Stomach (tissue), 9 donors: ENCODE results near the gene PC. TPM values are rescaled to one million over a fixed set of nuclear protein-coding genes. Genes with fewer than 3 reads are reported as not detected.

ENCODE experiments used
- DNase-seq, 2 donors: peaks; one replicate each; pipeline versions ENCODE4 v3.0.0 to v3.0.0-alpha.2; 2013 to 2019
- H3K27ac ChIP-seq, 5 donors: fragments of 200-600 bp in 4 of 5; sonication (generic) in 4 of 5; one replicate each; pipeline ENCODE4 v1.5.1; 2013 to 2019; ENCODE audit warnings: mild to moderate bottlenecking in 1 of 5, moderate library complexity in 1 of 5
- H3K27me3 ChIP-seq, 3 donors: fragments of 200-600 bp; sonication (generic); one replicate each; pipeline ENCODE4 v1.5.1; 2017 to 2019; ENCODE audit warnings: mixed run types in 1 of 3
- H3K36me3 ChIP-seq, 4 donors: fragments of 200-600 bp; sonication (generic); 1 replicate in 3 of 4; 2 replicates in 1 of 4; pipeline ENCODE4 v1.5.1; 2016 to 2019
- H3K4me1 ChIP-seq, 4 donors: fragments of 200-600 bp; sonication (generic); one replicate each; pipeline ENCODE4 v1.5.1; 2016 to 2019
- H3K4me3 ChIP-seq, 4 donors: fragments of 200-600 bp; sonication (generic) in 3 of 4; one replicate each; pipeline ENCODE4 v1.5.1; 2016 to 2019; ENCODE audit warnings: mild to moderate bottlenecking in 1 of 4
- H3K9me3 ChIP-seq, 4 donors: fragments of 200-600 bp; sonication (generic); one replicate each; pipeline ENCODE4 v1.5.1; 2016 to 2019
- EP300 ChIP-seq: sonication (generic); formaldehyde crosslinking; IDR thresholded peaks from one replicate; pipeline ENCODE4 v1.6.1; 2017; ENCODE audit warnings: antibody characterized with exemption
- POLR2A ChIP-seq, 4 donors: fragments of 450-650 bp; IDR thresholded peaks; one replicate each; pipeline ENCODE4 v1.6.1; 2016; ENCODE audit warnings: antibody characterized with exemption in 4 of 4, control low read depth in 2 of 4, mild to moderate bottlenecking in 1 of 4, moderate library complexity in 1 of 4
- POLR2AphosphoS5 ChIP-seq, 3 donors: sonication (generic); formaldehyde crosslinking; IDR thresholded peaks; one replicate each; pipeline ENCODE4 v1.6.1; 2016; ENCODE audit warnings: antibody characterized with exemption in 3 of 3
- WGBS, 5 donors: extraction: QIAGEN DNeasy Blood & Tissue Kit in 3 of 5; methylation state at CpG; one replicate each; pipeline versions ENCODE4 v1.1.5 to v1.1.7; 2013 to 2018; 5-methylcytosine and 5-hydroxymethylcytosine counted together
- intact Hi-C: fragments of 100-400 bp; cut with DNase I; formaldehyde crosslinking; loops from one replicate; pipeline ENCODE4 v1.15.1; 2023; ENCODE audit warnings: low total_unique reads
- polyA plus RNA-seq, 3 donors: library from polyadenylated mRNA; stranded (reverse); fragments of 200-250 nt; gene quantifications; one replicate each; pipeline ENCODE4 v1.2.3, GENCODE V29; 2013
- total RNA-seq, 5 donors: library from RNA; depleted of rRNA; stranded (reverse); fragments of >200 nt; gene quantifications; one replicate each; pipeline versions ENCODE4 v1.1.0 to v1.2.3, GENCODE V29; 2014 to 2016
- TF ChIP-seq, protein P1 (sequence below), 7 experiments: fragments of 450-650 bp in 4 of 7; fragments of 200-600 bp in 3 of 7; sonication (generic) in 3 of 7; IDR thresholded peaks; one replicate each; pipeline ENCODE4 v1.5.1; 2016 to 2019; ENCODE audit warnings: antibody characterized with exemption in 7 of 7, control low read depth in 2 of 7, mild to moderate bottlenecking in 1 of 7
- donor health status: healthy with polysubstance abuse.
- donor health status: Bipolar disorder and iron deficiency.
- donor health status: healthy.

Gene PC
- total and polyA plus RNA-seq, 8 donors = 0.58 to 86.0 (median 22.3) TPM

DNA sequence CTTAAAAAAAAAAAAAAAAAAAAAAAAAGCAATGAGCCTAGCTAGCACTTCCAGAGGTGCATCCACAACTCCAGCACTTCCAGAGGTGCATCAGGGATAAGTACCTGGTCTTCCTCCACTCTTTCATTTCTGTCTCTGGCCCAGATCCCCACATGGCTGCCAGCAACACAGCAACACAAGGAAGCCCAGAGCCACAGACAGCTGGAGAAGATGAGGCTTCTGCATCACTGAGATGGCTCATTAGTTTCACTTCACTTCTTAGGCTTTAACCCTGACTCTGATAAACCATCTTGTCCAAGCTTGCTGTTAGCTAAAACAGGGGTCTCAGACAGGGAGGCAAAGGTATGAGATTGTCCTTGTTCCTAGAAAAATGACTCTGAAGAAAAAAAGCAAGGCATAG lies 35.6 kb downstream of the PC start:
- no peak overlapping the region for H3K4me3 ChIP-seq
- H3K9me3 ChIP-seq = no peaks in the 10 kb centered on the region
- no peaks in the 10 kb centered on the region for H3K36me3 ChIP-seq
- H3K4me1 ChIP-seq = peaks cover 0 to 22% (median 12%) of the 10 kb centered on the region in 4 donors
- TF ChIP-seq POLR2A (IDR thresholded peaks at IDR 0.05) (no peak), POLR2AphosphoS5 (IDR thresholded peaks at IDR 0.05) (no peak), EP300 (no peak)
- TF ChIP-seq, protein P1, sequence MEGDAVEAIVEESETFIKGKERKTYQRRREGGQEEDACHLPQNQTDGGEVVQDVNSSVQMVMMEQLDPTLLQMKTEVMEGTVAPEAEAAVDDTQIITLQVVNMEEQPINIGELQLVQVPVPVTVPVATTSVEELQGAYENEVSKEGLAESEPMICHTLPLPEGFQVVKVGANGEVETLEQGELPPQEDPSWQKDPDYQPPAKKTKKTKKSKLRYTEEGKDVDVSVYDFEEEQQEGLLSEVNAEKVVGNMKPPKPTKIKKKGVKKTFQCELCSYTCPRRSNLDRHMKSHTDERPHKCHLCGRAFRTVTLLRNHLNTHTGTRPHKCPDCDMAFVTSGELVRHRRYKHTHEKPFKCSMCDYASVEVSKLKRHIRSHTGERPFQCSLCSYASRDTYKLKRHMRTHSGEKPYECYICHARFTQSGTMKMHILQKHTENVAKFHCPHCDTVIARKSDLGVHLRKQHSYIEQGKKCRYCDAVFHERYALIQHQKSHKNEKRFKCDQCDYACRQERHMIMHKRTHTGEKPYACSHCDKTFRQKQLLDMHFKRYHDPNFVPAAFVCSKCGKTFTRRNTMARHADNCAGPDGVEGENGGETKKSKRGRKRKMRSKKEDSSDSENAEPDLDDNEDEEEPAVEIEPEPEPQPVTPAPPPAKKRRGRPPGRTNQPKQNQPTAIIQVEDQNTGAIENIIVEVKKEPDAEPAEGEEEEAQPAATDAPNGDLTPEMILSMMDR (IDR thresholded peaks at IDR 0.05) = no peak
- H3K27ac ChIP-seq = no peak overlapping the region
- DNase-seq = no peak
- no peaks in the 10 kb centered on the region for H3K27me3 ChIP-seq
- intact Hi-C loops = no loop called here

DNA sequence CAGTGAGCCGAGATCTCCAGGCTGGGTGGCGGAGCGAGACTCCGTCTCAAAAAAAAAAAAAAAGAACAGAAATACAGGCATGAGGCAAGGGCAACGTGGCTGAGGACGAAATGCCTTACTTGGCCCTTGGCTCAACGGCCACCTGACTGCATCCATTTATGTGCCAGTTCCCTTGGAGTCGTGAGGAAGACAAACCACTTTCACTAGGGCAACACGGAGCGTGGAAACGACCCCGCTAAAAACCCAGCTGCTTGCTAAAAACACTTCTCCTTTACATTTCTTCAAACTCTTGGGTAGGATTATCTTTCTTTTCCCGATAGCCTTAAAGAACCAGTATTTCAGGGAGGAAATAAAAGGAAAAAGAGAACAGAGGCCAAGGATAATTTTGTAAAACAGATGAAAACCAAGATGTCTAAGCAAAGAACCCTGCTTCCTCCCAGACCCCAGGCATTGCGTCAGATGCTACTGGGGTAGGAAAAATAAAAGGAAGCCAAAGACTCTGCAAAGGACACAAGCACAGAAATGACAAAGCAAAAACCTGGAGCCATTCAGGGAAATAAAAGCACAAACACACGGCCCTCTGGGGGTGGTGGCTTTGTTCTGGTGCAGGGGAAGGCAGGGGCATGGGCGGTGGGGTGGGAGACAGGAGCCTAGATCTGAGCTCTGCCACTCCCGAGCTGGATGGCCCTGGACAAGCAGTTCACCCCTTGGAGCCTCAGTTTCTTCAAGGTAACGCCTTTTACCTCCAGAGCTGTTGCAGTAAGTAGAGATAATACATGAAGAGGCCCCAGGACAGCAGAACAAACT lies 37.0 kb downstream of the PC start:
- Histone ChIP-seq H3K27me3 (no peaks in the 10 kb centered on the region), H3K9me3 (no peaks in the 10 kb centered on the region), H3K27ac (no peak overlapping the region), H3K36me3 (no peaks in the 10 kb centered on the region), H3K4me1 (peaks cover 0 to 15% (median 10%) of the 10 kb centered on the region in 4 donors), H3K4me3 (no peak overlapping the region)
- TF ChIP-seq POLR2A (IDR thresholded peaks at IDR 0.05) (no peak), POLR2AphosphoS5 (IDR thresholded peaks at IDR 0.05) (no peak), EP300 (no peak)
- TF ChIP-seq, protein P1 (IDR thresholded peaks at IDR 0.05) = no peak
- WGBS, 5 donors = 82 to 90% (median 85%) methylated on average over 18 of the region's 18 CpGs
- no peak for DNase-seq
- intact Hi-C loops = no loop called here

DNA sequence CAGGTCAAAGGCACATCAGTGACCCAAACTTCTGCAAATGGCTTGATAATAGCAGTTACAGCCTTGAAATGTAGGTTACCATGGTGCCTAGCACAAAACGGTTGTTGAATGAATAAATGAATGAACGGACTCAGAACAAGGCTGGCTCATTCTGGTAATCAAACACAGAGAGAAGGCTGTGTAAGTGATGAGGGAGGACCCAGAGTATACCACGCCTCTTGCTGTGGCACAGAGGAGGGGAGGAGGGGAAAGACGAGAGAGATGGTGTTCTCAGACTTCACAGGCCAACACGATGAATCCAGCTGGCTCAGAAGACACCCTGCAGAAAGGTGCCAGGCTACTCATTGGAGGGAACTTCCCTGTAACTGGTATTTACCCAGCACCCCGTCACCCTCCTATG lies 38.3 kb downstream of the PC start:
- WGBS, 5 donors = 69 to 77% (median 75%) methylated on average over 5 to 6 of the region's 6 CpGs
- Histone ChIP-seq H3K4me1 (peaks cover 4 to 24% (median 20%) of the 10 kb centered on the region in 4 donors), H3K27me3 (no peaks in the 10 kb centered on the region), H3K9me3 (no peaks in the 10 kb centered on the region), H3K27ac (no peak overlapping the region), H3K4me3 (no peak overlapping the region), H3K36me3 (no peaks in the 10 kb centered on the region)
- intact Hi-C loops = no loop called here
- no peak for DNase-seq
- no peak for TF ChIP-seq POLR2A (IDR thresholded peaks at IDR 0.05)
- TF ChIP-seq, protein P1 (IDR thresholded peaks at IDR 0.05) = no peak
- no peak for TF ChIP-seq EP300
- TF ChIP-seq POLR2AphosphoS5 (IDR thresholded peaks at IDR 0.05) = no peak

DNA sequence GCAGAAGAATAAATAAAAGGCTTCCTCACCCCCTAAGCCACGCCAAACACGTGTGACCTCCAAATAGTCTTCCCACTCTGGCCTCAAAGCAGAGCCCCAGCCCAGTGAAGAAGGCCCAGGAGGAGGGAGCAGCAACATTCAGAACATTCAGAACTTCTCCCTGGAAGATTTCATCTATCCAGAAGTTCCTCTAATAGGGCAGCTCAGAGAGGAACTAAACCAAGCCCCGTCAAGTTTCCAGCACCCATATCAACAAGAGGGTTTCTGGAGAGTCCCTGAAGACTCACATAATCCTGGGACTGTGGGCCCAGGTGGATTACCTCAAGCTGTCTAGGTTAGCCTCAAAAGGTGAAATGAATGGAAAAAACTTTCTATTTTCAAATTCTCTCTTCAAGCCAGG lies 39.4 kb downstream of the PC start:
- 42 to 71% (median 47%) methylated on average over 3 of the region's 3 CpGs for WGBS, 5 donors
- intact Hi-C loops = no loop called here
- DNase-seq = no peak
- Histone ChIP-seq H3K27me3 (no peaks in the 10 kb centered on the region), H3K36me3 (no peaks in the 10 kb centered on the region), H3K4me3 (no peak overlapping the region), H3K9me3 (no peaks in the 10 kb centered on the region), H3K27ac (no peak overlapping the region), H3K4me1 (peaks cover 4 to 33% (median 26%) of the 10 kb centered on the region in 4 donors)
- TF ChIP-seq POLR2AphosphoS5 (IDR thresholded peaks at IDR 0.05) = no peak
- TF ChIP-seq, protein P1 (IDR thresholded peaks at IDR 0.05) = no peak
- no peak for TF ChIP-seq EP300
